Activated T-helper 17 cell treated with anti-CD3 and anti-CD28 coated beads, Interleukin-2, amount 50 U/mL, for 72 hours (primary cell): ENCODE measurements around the gene PLEKHA8. TPM values are rescaled to one million over a fixed set of nuclear protein-coding genes. Genes with fewer than 3 reads are reported as not detected.
"Not testable (repeated sequence)": the region's sequence is repeated elsewhere in the genome, so short reads cannot be mapped to it uniquely, and the experiment has no call there.

Experiments used
- ATAC-seq: fragments of 150-1000 bp; cut with Tn5 transposase; replicated peaks from 2 replicates; pipeline ENCODE4 v1.10.0; 2021; ENCODE audit warnings: mild to moderate bottlenecking, moderate library complexity
- H3K27ac Mint-ChIP-seq: one replicate; pipeline ENCODE4 v1.8.0; 2022; ENCODE audit warnings: mixed read lengths
- H3K27me3 Mint-ChIP-seq: one replicate; pipeline ENCODE4 v1.8.0; 2022; ENCODE audit warnings: mixed read lengths
- H3K36me3 Mint-ChIP-seq: one replicate; pipeline ENCODE4 v1.8.0; 2022; ENCODE audit warnings: low read depth, mild to moderate bottlenecking, mixed read lengths
- H3K4me1 Mint-ChIP-seq: one replicate; pipeline ENCODE4 v1.8.0; 2022; ENCODE audit warnings: mixed read lengths
- H3K4me3 Mint-ChIP-seq: one replicate; pipeline ENCODE4 v1.8.0; 2022; ENCODE audit warnings: mild to moderate bottlenecking, mixed read lengths
- H3K9me3 Mint-ChIP-seq: one replicate; pipeline ENCODE4 v1.8.0; 2022; ENCODE audit warnings: mixed read lengths
- total RNA-seq, 2 donors: library from RNA; stranded (reverse); gene quantifications; one replicate each; pipeline ENCODE4 v1.2.3, GENCODE V29; 2022

PLEKHA8 gene
- total RNA-seq, 2 donors from 2014 or later, result 16.1 to 18.2 TPM

- no peaks in the 10 kb centered on the region for H3K36me3 Mint-ChIP-seq
- ATAC-seq, result no peak
- no peaks in the 10 kb centered on the region for H3K27me3 Mint-ChIP-seq
- H3K27ac Mint-ChIP-seq, result no peak overlapping the region
- H3K9me3 Mint-ChIP-seq, result no peaks in the 10 kb centered on the region
- no peak overlapping the region for H3K4me3 Mint-ChIP-seq
- peaks cover 4% of the 10 kb centered on the region for H3K4me1 Mint-ChIP-seq
Observed at GRCh38 chr7:30032310-30033125, 4.3 kb downstream of the PLEKHA8 start.

- Mint-ChIP-seq H3K9me3 (no peaks in the 10 kb centered on the region), H3K27ac (no peak overlapping the region), H3K4me3 (no peak overlapping the region), H3K4me1 (peaks cover 4% of the 10 kb centered on the region), H3K27me3 (no peaks in the 10 kb centered on the region), H3K36me3 (no peaks in the 10 kb centered on the region)
- ATAC-seq, result no peak
Observed at GRCh38 chr7:30034501-30034900, 6.3 kb downstream of the PLEKHA8 start.

DNA sequence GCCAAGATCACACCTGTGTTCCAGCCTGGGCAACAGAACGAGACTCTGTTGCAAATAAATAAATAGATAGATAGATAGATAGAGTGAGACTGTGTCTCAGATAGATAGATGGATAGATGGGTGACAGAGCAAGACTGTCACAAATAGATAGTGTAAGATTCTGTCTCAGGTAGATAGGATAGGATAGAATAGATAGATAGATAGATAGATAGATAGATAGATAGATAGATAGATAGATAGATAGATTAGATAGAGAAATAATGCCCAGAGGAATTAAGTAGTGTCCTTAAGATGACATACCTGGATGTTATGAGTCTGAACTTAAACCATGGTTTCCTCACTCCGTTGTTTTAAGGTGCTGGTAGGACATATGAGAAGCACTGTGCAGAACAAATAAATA, 8.0 kb downstream of the PLEKHA8 start:
- no peaks in the 10 kb centered on the region for H3K9me3 Mint-ChIP-seq
- no peaks in the 10 kb centered on the region for H3K27me3 Mint-ChIP-seq
- ATAC-seq, result no peak
- no peak overlapping the region for H3K4me3 Mint-ChIP-seq
- H3K27ac Mint-ChIP-seq, result no peak overlapping the region
- peaks cover 10% of the 10 kb centered on the region for H3K4me1 Mint-ChIP-seq
- no peaks in the 10 kb centered on the region for H3K36me3 Mint-ChIP-seq

GRCh38 chr7:30038196-30038980, 10.2 kb downstream of the PLEKHA8 start:
- Mint-ChIP-seq H3K4me3 (no peak overlapping the region), H3K4me1 (peaks cover 6% of the 10 kb centered on the region), H3K27me3 (no peaks in the 10 kb centered on the region), H3K27ac (no peak overlapping the region), H3K9me3 (no peaks in the 10 kb centered on the region), H3K36me3 (no peaks in the 10 kb centered on the region)
- no peak for ATAC-seq

DNA sequence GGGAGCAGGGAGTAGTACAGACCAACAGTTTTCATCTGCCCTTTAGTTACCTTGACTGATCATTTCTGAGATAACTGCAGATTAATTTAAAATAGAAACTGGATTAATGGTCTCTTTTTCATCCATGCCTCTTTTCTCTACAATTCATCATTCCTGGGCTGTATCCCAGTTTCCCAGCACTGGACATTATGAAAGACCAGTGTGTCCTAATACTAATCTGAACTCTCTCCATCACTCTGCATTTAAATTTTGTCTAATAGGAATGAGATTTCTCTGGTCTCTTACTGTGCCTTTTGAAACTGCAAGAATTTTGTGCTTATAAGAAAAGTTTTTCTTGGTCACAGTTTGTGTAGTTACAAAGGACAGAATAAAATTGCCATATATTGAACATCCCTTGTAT, 12.7 kb downstream of the PLEKHA8 start:
- no peaks in the 10 kb centered on the region for H3K9me3 Mint-ChIP-seq
- no peaks in the 10 kb centered on the region for H3K27me3 Mint-ChIP-seq
- peaks cover 6% of the 10 kb centered on the region for H3K4me1 Mint-ChIP-seq
- ATAC-seq, result no peak
- H3K36me3 Mint-ChIP-seq, result peaks cover 13% of the 10 kb centered on the region
- no peak overlapping the region for H3K27ac Mint-ChIP-seq
- H3K4me3 Mint-ChIP-seq, result no peak overlapping the region

DNA sequence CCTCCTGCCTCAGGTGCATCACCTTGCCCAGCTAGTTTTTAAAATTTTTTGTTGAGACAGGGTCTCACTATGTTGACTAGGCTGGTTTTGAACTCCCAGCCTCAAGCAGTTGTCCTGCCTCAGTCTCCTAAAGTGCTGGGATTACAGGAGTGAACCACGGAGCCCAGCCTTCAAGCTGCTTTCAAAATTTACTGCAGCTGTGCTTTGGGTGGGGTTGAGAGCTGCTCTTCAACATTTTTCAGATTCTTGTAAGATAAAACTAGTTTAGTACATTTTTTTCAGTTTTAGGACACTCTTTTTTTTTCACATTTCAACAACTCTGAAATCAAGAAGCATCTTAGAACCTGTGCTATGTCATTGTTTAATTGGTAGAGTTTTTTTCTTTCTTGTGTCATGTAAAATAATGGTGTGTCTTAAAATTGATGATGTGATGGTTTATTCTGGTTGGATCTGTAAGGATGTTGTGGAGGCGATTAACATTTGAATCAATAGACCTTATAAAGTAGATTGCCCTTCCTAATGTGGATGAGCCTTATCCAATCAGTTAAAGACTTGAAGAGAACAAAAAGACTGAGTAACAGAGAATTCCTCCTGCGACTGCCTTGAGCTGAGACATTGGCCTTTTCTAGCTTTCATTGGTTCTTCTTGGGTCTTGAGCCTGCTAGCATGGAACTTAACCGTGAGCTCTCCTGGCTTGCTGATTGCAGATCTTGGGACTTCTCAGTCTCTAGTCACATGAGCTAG, 13.5 kb downstream of the PLEKHA8 start:
- H3K4me1 Mint-ChIP-seq, result peaks cover 6% of the 10 kb centered on the region
- no peak overlapping the region for H3K27ac Mint-ChIP-seq
- H3K27me3 Mint-ChIP-seq, result no peaks in the 10 kb centered on the region
- peaks cover 21% of the 10 kb centered on the region for H3K36me3 Mint-ChIP-seq
- ATAC-seq, result no peak
- H3K9me3 Mint-ChIP-seq, result no peaks in the 10 kb centered on the region
- no peak overlapping the region for H3K4me3 Mint-ChIP-seq

DNA sequence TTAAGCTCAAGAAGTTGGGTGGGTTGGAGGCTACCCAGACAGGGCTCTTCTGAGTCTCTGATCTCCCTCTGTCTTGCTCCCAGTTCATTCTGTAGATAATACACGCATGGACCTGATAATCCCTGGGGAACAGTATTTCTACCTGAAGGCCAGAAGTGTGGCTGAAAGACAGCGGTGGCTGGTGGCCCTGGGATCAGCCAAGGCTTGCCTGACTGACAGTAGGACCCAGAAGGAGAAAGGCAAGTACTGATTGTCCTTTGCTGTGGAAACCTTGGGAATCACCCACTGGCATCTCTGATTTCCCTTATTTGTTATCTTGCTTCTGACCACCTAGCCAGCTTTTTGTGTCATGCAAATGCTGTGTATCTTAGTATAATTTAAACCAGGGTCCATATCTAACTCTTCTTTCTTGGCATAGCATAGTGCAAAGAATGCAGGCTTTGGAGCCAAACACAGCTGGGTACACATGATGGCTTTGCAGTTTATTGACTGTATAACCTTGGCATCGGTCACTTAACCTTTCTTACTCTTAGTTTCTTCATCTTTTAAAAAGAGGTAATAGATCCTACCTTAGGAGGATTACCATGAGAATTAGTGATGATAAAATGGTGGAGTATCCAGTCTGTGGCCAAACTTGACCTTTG, 18.0 kb downstream of the PLEKHA8 start:
- Mint-ChIP-seq H3K4me1 (no peaks in the 10 kb centered on the region), H3K4me3 (no peak overlapping the region), H3K9me3 (no peaks in the 10 kb centered on the region), H3K27ac (no peak overlapping the region), H3K36me3 (peaks cover 65% of the 10 kb centered on the region), H3K27me3 (no peaks in the 10 kb centered on the region)
- ATAC-seq, result no peak

GRCh38 chr7:30047124-30047523, 18.9 kb downstream of the PLEKHA8 start:
- ATAC-seq, result no peak
- Mint-ChIP-seq H3K36me3 (peaks cover 73% of the 10 kb centered on the region), H3K27ac (no peak overlapping the region), H3K4me1 (no peaks in the 10 kb centered on the region), H3K4me3 (no peak overlapping the region), H3K9me3 (no peaks in the 10 kb centered on the region), H3K27me3 (no peaks in the 10 kb centered on the region)

GRCh38 chr7:30048582-30048981, 20.4 kb downstream of the PLEKHA8 start:
- Mint-ChIP-seq H3K9me3 (no peaks in the 10 kb centered on the region), H3K4me1 (no peaks in the 10 kb centered on the region), H3K4me3 (no peak overlapping the region), H3K27me3 (no peaks in the 10 kb centered on the region), H3K36me3 (peaks cover 88% of the 10 kb centered on the region), H3K27ac (no peak overlapping the region)
- no peak for ATAC-seq

DNA sequence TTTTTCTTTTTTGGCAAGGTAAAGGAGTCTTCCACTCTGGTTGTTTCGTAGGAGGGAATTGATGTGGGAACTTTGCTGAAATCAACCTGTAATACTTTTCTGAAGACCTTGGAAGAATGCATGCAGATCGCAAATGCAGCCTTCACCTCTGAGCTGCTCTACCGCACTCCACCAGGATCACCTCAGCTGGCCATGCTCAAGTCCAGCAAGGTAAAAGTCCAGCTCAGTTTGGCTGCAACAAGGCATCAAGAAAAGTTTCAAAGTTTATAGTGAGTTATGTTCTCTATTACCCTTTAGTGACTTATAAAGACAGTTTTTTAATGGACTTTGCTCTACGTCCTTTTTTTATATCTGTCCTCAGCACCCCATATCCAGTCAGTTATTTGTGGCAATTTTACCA, 21.0 kb downstream of the PLEKHA8 start:
- Mint-ChIP-seq H3K27ac (no peak overlapping the region), H3K27me3 (no peaks in the 10 kb centered on the region), H3K4me1 (no peaks in the 10 kb centered on the region), H3K9me3 (no peaks in the 10 kb centered on the region), H3K4me3 (no peak overlapping the region), H3K36me3 (peaks cover 91% of the 10 kb centered on the region)
- no peak for ATAC-seq

- no peaks in the 10 kb centered on the region for H3K4me1 Mint-ChIP-seq
- no peaks in the 10 kb centered on the region for H3K9me3 Mint-ChIP-seq
- H3K27me3 Mint-ChIP-seq, result no peaks in the 10 kb centered on the region
- no peak for ATAC-seq
- H3K4me3 Mint-ChIP-seq, result no peak overlapping the region
- peaks cover 76% of the 10 kb centered on the region for H3K36me3 Mint-ChIP-seq
- no peak overlapping the region for H3K27ac Mint-ChIP-seq
Observed at GRCh38 chr7:30053068-30053467, 24.9 kb downstream of the PLEKHA8 start.

DNA sequence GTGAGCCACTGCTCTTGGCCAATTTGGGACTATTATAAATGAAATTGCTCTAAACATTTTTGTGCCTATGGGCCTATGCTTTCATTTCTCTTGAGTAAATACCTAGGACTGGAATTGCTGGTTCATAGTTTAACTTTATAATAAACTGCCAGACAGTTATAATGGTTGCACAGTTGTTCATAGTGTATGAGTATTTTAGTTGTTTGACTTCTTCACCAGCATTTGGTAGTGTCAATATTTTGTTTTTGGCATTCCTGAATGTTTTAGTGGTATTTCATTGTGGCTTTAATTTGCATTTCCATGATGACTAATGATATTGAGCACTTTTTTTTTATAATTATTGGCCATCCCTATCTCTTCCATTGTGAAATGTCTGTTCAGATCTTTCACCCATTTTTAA, 29.5 kb downstream of the PLEKHA8 start:
- Mint-ChIP-seq H3K27ac (no peak overlapping the region), H3K36me3 (peaks cover 55% of the 10 kb centered on the region), H3K4me1 (no peaks in the 10 kb centered on the region), H3K27me3 (no peaks in the 10 kb centered on the region), H3K9me3 (no peaks in the 10 kb centered on the region), H3K4me3 (no peak overlapping the region)
- no peak for ATAC-seq

- not testable (repeated sequence) for H3K9me3 Mint-ChIP-seq, H3K27ac Mint-ChIP-seq, H3K4me1 Mint-ChIP-seq, H3K27me3 Mint-ChIP-seq, H3K4me3 Mint-ChIP-seq
- ATAC-seq, result peak; percentile 56
- H3K36me3 Mint-ChIP-seq, result peaks cover 40% of the 10 kb centered on the region
Observed at GRCh38 chr7:30061786-30062185, 33.6 kb downstream of the PLEKHA8 start.

- Mint-ChIP-seq H3K4me1 (no peaks in the 10 kb centered on the region), H3K27me3 (no peaks in the 10 kb centered on the region), H3K9me3 (no peaks in the 10 kb centered on the region), H3K27ac (no peak overlapping the region), H3K4me3 (no peak overlapping the region), H3K36me3 (peaks cover 34% of the 10 kb centered on the region)
- ATAC-seq, result peak; percentile 39
Observed at GRCh38 chr7:30062587-30062986, 34.4 kb downstream of the PLEKHA8 start.
